ENCODE results near the gene NRF1. TPM values are rescaled to one million over a fixed set of nuclear protein-coding genes. Genes with fewer than 3 reads are reported as not detected.

The NRF1 gene
- total RNA-seq, 1 experiment from 2014 or later = 14.0 TPM

GRCh38 chr7:129607471-129608120, 3.9 kb upstream of the NRF1 start:
- ChIA-PET POLR2A (interaction anchor here (0.6 kb wide), 1 partner anchor 831 kb away, joined by 9 read pairs; no protein-coding TSS in a partner anchor), CTCF (interaction anchor here (1.0 kb wide), 1 partner anchor 217 kb away, joined by 3 read pairs; no protein-coding TSS in a partner anchor)
- Histone ChIP-seq H3K27ac (ENCODE audit: low read length) (no peak overlapping the region), H3K36me3 (ENCODE audit: control insufficient read depth, insufficient read depth, low read length) (no peaks in the 10 kb centered on the region; the same call in 1 of the 2 replicates), H3K4me1 (ENCODE audit: control insufficient read depth, insufficient read depth, low read length) (peaks cover 4% of the 10 kb centered on the region; the same call in 1 of the 2 replicates), H3K4me3 (ENCODE audit: low read depth in 2 of 2, low read length in 2 of 2) (no peak overlapping the region), H3K27me3 (ENCODE audit: control insufficient read depth, insufficient read depth, low read length) (no peaks in the 10 kb centered on the region), H3K9me3 (ENCODE audit: control insufficient read depth, insufficient read depth, low read depth, low read length) (no peaks in the 10 kb centered on the region)
- peak; percentile 80 for TF ChIP-seq CTCF (IDR thresholded peaks at IDR 0.05)
- TF ChIP-seq POLR2AphosphoS5 (IDR thresholded peaks at IDR 0.05; ENCODE audit: low read depth, low read length) = no peak
- DNase-seq (ENCODE audit: low read depth, low spot score) = peak; percentile 30
- no peak for ATAC-seq
- BruUV-seq (replicated peaks) = no TSS peak
- in situ Hi-C loops (cut with HindIII; ENCODE audit: low pct_unique_long_range_greater_than_20kb, low sequenced_read_pairs) (no loop called here), intact Hi-C loops (cut with micrococcal nuclease; ENCODE audit: unreplicated experiment) (no loop called here)

GRCh38 chr7:129609666-129610065, 1.9 kb upstream of the NRF1 start:
- intact Hi-C loops (cut with micrococcal nuclease; ENCODE audit: unreplicated experiment) = loop anchor here (10.0 kb wide), 1 partner anchor 385 kb away; the partner anchor contains the start of gene AHCYL2
- in situ Hi-C loops (cut with HindIII; ENCODE audit: low pct_unique_long_range_greater_than_20kb, low sequenced_read_pairs) = no loop called here
- H3K9me3 ChIP-seq (ENCODE audit: control insufficient read depth, insufficient read depth, low read depth, low read length) = no peaks in the 10 kb centered on the region

GRCh38 chr7:129610709-129611245, 743 bp upstream of the NRF1 start:
- in situ Hi-C loops (cut with HindIII; ENCODE audit: low pct_unique_long_range_greater_than_20kb, low sequenced_read_pairs) = no loop called here
- no TSS peak for BruUV-seq (replicated peaks)

More at GRCh38 chr7:129609666-129610065, 1.9 kb upstream of the NRF1 start:
- H3K4me3 ChIP-seq (ENCODE audit: low read depth in 2 of 2, low read length in 2 of 2) = no peak overlapping the region
- CTCF ChIA-PET = no interaction called here
- H3K27me3 ChIP-seq (ENCODE audit: control insufficient read depth, insufficient read depth, low read length) = no peaks in the 10 kb centered on the region
- H3K27ac ChIP-seq (ENCODE audit: low read length) = no peak overlapping the region
- TF ChIP-seq SIN3A (IDR thresholded peaks at IDR 0.05; ENCODE audit: borderline replicate concordance, insufficient read depth, low read depth, low read length) (no peak), TCF7L2 (IDR thresholded peaks at IDR 0.05; ENCODE audit: low read depth, low read length) (no peak), POLR2AphosphoS5 (IDR thresholded peaks at IDR 0.05; ENCODE audit: low read depth, low read length) (no peak)
- POLR2A ChIA-PET = no interaction called here
- ATAC-seq (no peak), DNase-seq (ENCODE audit: low read depth, low spot score) (no peak)
- no peaks in the 10 kb centered on the region; the same call in 1 of the 2 replicates for H3K36me3 ChIP-seq (ENCODE audit: control insufficient read depth, insufficient read depth, low read length)
- no TSS peak for BruUV-seq (replicated peaks)
- H3K4me1 ChIP-seq (ENCODE audit: control insufficient read depth, insufficient read depth, low read length) = peaks cover 11% of the 10 kb centered on the region

More at GRCh38 chr7:129610709-129611245, 743 bp upstream of the NRF1 start:
- DNase-seq (ENCODE audit: low read depth, low spot score) (no peak), ATAC-seq (no peak)
- intact Hi-C loops (cut with micrococcal nuclease; ENCODE audit: unreplicated experiment) = loop anchor here (10.0 kb wide), 1 partner anchor 386 kb away; the partner anchor contains the start of gene AHCYL2
- Histone ChIP-seq H3K27me3 (ENCODE audit: control insufficient read depth, insufficient read depth, low read length) (no peaks in the 10 kb centered on the region), H3K4me1 (ENCODE audit: control insufficient read depth, insufficient read depth, low read length) (peaks cover 17% of the 10 kb centered on the region), H3K4me3 (ENCODE audit: low read depth in 2 of 2, low read length in 2 of 2) (peak overlapping the region; percentile 90 to 98), H3K9me3 (ENCODE audit: control insufficient read depth, insufficient read depth, low read depth, low read length) (no peaks in the 10 kb centered on the region), H3K27ac (ENCODE audit: low read length) (peak overlapping the region; percentile 94), H3K36me3 (ENCODE audit: control insufficient read depth, insufficient read depth, low read length) (no peaks in the 10 kb centered on the region; the same call in 1 of the 2 replicates)
- CTCF ChIA-PET = no interaction called here
- POLR2A ChIA-PET = interaction anchor here (0.7 kb wide), 1 partner anchor 16 kb away, joined by 3 read pairs; no protein-coding TSS in a partner anchor
- no peak for TF ChIP-seq REST (IDR thresholded peaks at IDR 0.05; ENCODE audit: insufficient read depth in 1 of 2, low read depth in 2 of 2, low read length in 1 of 2)
- TF ChIP-seq CTCF (IDR thresholded peaks at IDR 0.05) = no peak
- TF ChIP-seq TCF7L2 (IDR thresholded peaks at IDR 0.05; ENCODE audit: low read depth, low read length) = no peak
- TF ChIP-seq SIN3A (IDR thresholded peaks at IDR 0.05; ENCODE audit: borderline replicate concordance, insufficient read depth, low read depth, low read length) = no peak
- no peak for TF ChIP-seq POLR2AphosphoS5 (IDR thresholded peaks at IDR 0.05; ENCODE audit: low read depth, low read length)
